Loucy (cell line): Measurements from ENCODE around the gene CBY3.

Source experiments
- H2AFZ ChIP-seq: fragments of 200-600 bp; sonication (generic); 2 replicates; pipeline ENCODE4 v1.6.0; 2016; ENCODE audit warnings: antibody characterized with exemption, mild to moderate bottlenecking, low read length, moderate library complexity
- H3F3A ChIP-seq: fragments of 200-600 bp; 2 replicates; pipeline ENCODE4 v1.6.0; 2016; ENCODE audit warnings: antibody characterized with exemption, low read depth, mild to moderate bottlenecking
- H3K27me3 ChIP-seq: fragments of 200-600 bp; sonication (generic); 2 replicates; pipeline ENCODE4 v1.6.1; 2014; ENCODE audit warnings: low read length, mild to moderate bottlenecking; ENCODE audit not compliant: insufficient read depth, poor library complexity, severe bottlenecking
- H3K36me3 ChIP-seq: fragments of 200-600 bp; sonication (generic); 2 replicates; pipeline ENCODE4 v1.6.1; 2016; ENCODE audit warnings: low read length; ENCODE audit not compliant: insufficient read depth
- H3K4me1 ChIP-seq: fragments of 200-600 bp; sonication (generic); 2 replicates; pipeline ENCODE4 v1.5.1; 2014; ENCODE audit warnings: low read length, mild to moderate bottlenecking; ENCODE audit not compliant: insufficient read depth, poor library complexity, severe bottlenecking
- H3K4me2 ChIP-seq: fragments of 200-600 bp; sonication (generic); 2 replicates; pipeline ENCODE4 v1.6.0; 2014; ENCODE audit warnings: antibody characterized with exemption, low read length, low read depth, mild to moderate bottlenecking; ENCODE audit not compliant: poor library complexity, severe bottlenecking
- H3K4me3 ChIP-seq: fragments of 200-600 bp; sonication (generic); 2 replicates; pipeline ENCODE4 v1.5.1; 2014; ENCODE audit warnings: low read length, mild to moderate bottlenecking, mixed read lengths; ENCODE audit not compliant: poor library complexity, severe bottlenecking
- H3K79me2 ChIP-seq: fragments of 200-600 bp; sonication (generic); 2 replicates; pipeline ENCODE4 v1.6.1; 2014; ENCODE audit warnings: low read length; ENCODE audit not compliant: insufficient read depth
- H3K9ac ChIP-seq: fragments of 200-600 bp; sonication (generic); 2 replicates; pipeline ENCODE4 v1.6.0; 2014; ENCODE audit warnings: mild to moderate bottlenecking, low read depth, low read length, moderate library complexity; ENCODE audit not compliant: poor library complexity, severe bottlenecking
- H3K9me2 ChIP-seq: fragments of 200-600 bp; sonication (generic); replicated peaks from 2 replicates; pipeline ENCODE4 v1.6.1; 2016; ENCODE audit warnings: low read depth, low read length, mixed read lengths
- H3K9me3 ChIP-seq: fragments of 200-600 bp; sonication (generic); 2 replicates; pipeline ENCODE4 v1.6.1; 2014; ENCODE audit warnings: mild to moderate bottlenecking, antibody characterized with exemption, low read length, low read depth; ENCODE audit not compliant: insufficient read depth
- H4K20me1 ChIP-seq: fragments of 200-600 bp; sonication (generic); 2 replicates; pipeline ENCODE4 v1.6.0; 2014; ENCODE audit warnings: antibody characterized with exemption, low read length, mild to moderate bottlenecking; ENCODE audit not compliant: insufficient read depth, poor library complexity, severe bottlenecking
- EZH2phosphoT487 ChIP-seq: fragments of 200-600 bp; IDR thresholded peaks from 2 replicates; pipeline ENCODE4 v1.6.1; 2018; ENCODE audit warnings: antibody characterized with exemption, mild to moderate bottlenecking, moderate library complexity, borderline replicate concordance
- TF ChIP-seq, protein P1 (sequence below): fragments of 200-600 bp; sonication (generic); conservative IDR thresholded peaks from 2 replicates; pipeline ENCODE4 v1.5.1; 2014; ENCODE audit warnings: mild to moderate bottlenecking, antibody characterized with exemption, low read length

The CBY3 gene

GRCh38 chr5:179729303-179729702, 48.5 kb upstream of the CBY3 start:
- peaks cover 13% of the 10 kb centered on the region for H4K20me1 ChIP-seq
- no peaks in the 10 kb centered on the region for H3K9me3 ChIP-seq
- TF ChIP-seq, protein P1, sequence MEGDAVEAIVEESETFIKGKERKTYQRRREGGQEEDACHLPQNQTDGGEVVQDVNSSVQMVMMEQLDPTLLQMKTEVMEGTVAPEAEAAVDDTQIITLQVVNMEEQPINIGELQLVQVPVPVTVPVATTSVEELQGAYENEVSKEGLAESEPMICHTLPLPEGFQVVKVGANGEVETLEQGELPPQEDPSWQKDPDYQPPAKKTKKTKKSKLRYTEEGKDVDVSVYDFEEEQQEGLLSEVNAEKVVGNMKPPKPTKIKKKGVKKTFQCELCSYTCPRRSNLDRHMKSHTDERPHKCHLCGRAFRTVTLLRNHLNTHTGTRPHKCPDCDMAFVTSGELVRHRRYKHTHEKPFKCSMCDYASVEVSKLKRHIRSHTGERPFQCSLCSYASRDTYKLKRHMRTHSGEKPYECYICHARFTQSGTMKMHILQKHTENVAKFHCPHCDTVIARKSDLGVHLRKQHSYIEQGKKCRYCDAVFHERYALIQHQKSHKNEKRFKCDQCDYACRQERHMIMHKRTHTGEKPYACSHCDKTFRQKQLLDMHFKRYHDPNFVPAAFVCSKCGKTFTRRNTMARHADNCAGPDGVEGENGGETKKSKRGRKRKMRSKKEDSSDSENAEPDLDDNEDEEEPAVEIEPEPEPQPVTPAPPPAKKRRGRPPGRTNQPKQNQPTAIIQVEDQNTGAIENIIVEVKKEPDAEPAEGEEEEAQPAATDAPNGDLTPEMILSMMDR = no peak
- TF ChIP-seq EZH2phosphoT487 = no peak
- H3K79me2 ChIP-seq = peaks cover 15% of the 10 kb centered on the region
- peaks cover 52% of the 10 kb centered on the region for H3K36me3 ChIP-seq
- H3K9me2 ChIP-seq = no peaks in the 10 kb centered on the region
- H2AFZ ChIP-seq = no peak overlapping the region
- no peak overlapping the region for H3K9ac ChIP-seq
- no peak overlapping the region for H3K4me3 ChIP-seq
- H3K4me2 ChIP-seq = no peak overlapping the region
- H3K27me3 ChIP-seq = no peaks in the 10 kb centered on the region
- no peaks in the 10 kb centered on the region; the same call in 1 of the 2 replicates for H3F3A ChIP-seq
- peaks cover 4% of the 10 kb centered on the region for H3K4me1 ChIP-seq

GRCh38 chr5:179727106-179727505, 46.3 kb upstream of the CBY3 start:
- H3K36me3 ChIP-seq = peaks cover 74% of the 10 kb centered on the region
- H3K4me1 ChIP-seq = no peaks in the 10 kb centered on the region

GRCh38 chr5:179724163-179724562, 43.3 kb upstream of the CBY3 start:
- no peak for TF ChIP-seq EZH2phosphoT487
- TF ChIP-seq, protein P1 = no peak
- no peaks in the 10 kb centered on the region for H3K9me2 ChIP-seq
- H3K36me3 ChIP-seq = peaks cover 76% of the 10 kb centered on the region
- H3K9me3 ChIP-seq = no peaks in the 10 kb centered on the region
- H3K9ac ChIP-seq = no peak overlapping the region
- no peaks in the 10 kb centered on the region for H3F3A ChIP-seq
- H3K27me3 ChIP-seq = no peaks in the 10 kb centered on the region
- peaks cover 6% of the 10 kb centered on the region for H4K20me1 ChIP-seq
- no peak overlapping the region for H3K4me3 ChIP-seq
- H3K4me1 ChIP-seq = no peaks in the 10 kb centered on the region
- no peak overlapping the region for H3K4me2 ChIP-seq
- H3K79me2 ChIP-seq = no peaks in the 10 kb centered on the region
- H2AFZ ChIP-seq = no peak overlapping the region

More at GRCh38 chr5:179727106-179727505, 46.3 kb upstream of the CBY3 start:
- Histone ChIP-seq H3K4me2 (no peak overlapping the region), H3F3A (no peaks in the 10 kb centered on the region; the same call in 1 of the 2 replicates), H3K9me2 (no peaks in the 10 kb centered on the region), H3K9ac (no peak overlapping the region), H4K20me1 (peaks cover 3% of the 10 kb centered on the region), H3K4me3 (no peak overlapping the region), H2AFZ (no peak overlapping the region), H3K79me2 (no peaks in the 10 kb centered on the region), H3K27me3 (no peaks in the 10 kb centered on the region), H3K9me3 (no peaks in the 10 kb centered on the region)
- TF ChIP-seq, protein P1 = no peak
- no peak for TF ChIP-seq EZH2phosphoT487
